Endometrium (tissue), 2 donors: ENCODE measurements around the gene TMSB10.
"Not testable (repeated sequence)": the region's sequence is repeated elsewhere in the genome, so short reads cannot be mapped to it uniquely, and the experiment has no call there.

ENCODE experiments used
- FAIRE-seq: peaks from 2 replicates; lab custom pipeline; 2012; peaks lifted over from hg19 to GRCh38; lab: Jason Lieb, UNC
- donor health status: control.
- donor health status: control.

The TMSB10 gene

DNA sequence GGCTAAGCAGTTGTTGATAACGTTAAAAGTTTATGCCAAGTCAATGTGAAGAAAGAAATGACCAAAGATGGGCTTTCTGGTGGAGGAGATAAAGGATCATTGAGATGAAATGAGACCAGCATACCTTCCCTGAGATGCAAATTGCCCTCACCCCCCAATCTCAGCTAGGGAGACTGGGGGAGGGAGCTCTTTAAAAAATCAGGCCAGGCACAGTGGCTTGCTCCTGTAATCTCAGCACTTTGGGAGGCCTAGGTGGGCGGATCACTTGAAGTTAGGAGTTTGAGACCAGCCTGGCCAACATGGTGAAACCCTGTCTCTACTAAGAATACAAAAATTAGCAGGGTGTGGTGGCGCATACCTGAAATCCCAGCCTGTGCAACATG is 34.6 kb downstream of the TMSB10 start:
- FAIRE-seq: no peak

DNA sequence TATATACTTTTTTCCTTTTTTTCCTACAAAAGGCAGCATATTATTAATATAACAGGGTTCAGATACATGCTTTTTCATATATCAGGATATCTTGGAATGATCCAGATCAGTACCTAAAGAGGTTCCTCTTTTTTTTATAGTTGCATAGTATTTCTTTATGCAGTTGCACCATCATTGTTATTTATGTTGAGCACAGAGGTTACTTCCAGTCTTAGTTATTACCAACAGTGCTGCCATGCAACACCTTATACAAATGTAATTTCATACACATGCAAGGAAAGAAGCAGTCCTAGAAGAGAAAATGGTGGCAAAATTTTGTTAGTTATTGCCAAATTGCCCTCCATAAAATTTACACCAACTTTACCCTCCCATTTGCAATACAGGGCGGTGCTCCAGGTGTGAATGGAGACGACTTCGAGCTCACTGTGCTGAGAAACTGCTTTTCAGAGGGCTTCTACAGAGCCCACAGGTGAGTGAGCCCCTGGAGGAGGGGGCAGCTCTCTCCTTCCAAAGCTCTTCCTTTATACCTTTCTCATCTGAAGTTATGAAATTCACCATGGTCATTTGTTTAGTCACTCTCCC is 35.5 kb downstream of the TMSB10 start:
- no peak for FAIRE-seq

DNA sequence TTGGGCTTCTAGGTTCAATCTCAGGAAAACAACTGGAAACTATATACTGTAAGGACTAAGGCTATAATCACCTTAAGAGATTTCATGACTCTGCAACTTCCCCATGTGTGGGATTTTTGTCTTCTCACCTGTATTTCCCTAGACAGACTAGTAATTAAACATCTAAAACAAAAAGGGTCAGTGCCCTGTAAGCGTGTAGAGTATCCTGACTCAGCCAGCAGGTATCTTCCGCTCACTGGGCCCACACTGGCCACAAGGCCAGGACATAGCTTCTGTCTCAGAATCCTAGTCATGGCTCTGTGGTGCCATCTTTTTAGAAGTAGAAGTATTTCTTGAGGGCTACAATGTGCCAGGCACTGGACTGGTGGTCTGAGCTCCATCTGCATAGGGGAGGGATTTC is 36.7 kb downstream of the TMSB10 start:
- no peak for FAIRE-seq

DNA sequence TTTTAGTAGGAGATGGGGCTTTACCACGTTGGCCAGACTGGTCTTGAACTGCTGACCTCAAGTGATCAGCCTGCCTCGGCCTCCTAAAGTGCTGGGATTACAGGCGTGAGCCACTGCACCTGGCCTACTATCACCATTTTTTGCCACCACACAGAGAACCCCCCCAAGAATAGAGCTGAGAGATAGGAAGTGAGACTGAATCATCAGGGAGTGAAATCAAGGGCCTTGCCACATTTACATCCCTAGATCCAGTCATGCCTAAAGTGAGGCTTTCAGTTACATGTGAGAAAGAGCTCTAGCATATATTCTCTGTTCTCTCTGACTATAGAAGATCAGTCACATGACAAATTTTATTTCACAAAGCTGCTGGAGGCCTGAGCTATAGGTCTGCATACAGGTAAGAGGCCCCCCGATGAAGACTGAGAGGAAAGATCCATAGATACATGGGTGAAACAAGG is 37.5 kb downstream of the TMSB10 start:
- FAIRE-seq: no peak

DNA sequence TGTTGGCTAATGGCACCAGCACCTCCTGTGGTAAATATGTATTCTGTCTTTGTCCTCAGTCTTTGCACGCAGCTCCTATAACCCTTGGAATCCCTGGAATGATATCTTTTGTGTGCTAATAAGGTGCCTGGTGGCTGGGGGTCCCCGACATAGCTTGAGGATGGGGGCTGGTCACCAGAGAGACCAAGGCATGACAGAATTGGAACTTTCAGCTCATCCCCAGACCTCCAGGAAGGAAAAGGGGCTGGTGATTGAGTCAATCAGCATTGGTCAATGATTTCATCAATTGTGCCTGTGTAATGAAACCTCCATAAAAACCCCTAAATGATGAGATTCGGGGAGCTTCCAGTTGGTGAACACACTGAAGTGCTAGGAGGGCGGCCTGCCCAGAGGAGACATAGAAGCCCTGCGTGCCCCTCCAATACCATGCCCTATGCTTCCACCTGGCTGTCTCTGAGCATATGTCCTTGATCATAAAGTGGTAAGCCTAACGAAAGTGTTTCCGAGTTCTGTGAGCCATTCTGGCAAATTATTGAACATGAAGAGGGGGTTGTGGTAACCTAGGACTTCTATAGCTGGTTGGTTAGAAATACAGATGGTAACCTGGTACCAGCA is 38.9 kb downstream of the TMSB10 start:
- no peak for FAIRE-seq

DNA sequence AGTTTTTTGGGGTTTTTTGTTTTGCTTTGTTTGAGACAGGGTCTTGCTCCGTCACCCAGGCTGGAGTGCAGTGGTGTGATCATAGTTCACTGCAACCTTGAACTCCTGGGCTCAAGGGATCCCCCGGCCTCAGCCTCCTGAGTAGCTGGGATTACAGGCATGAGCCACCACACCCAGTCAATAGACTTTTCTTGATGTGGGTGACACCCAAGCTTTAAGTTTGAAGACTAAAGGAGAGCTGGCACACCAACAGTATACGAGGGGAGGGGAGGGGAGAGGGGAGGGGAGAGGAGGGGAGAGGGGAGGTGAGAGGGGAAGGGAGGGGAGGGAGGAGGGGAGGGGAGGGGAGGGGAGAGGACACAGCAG is 40.4 kb downstream of the TMSB10 start:
- not testable (repeated sequence) for FAIRE-seq

DNA sequence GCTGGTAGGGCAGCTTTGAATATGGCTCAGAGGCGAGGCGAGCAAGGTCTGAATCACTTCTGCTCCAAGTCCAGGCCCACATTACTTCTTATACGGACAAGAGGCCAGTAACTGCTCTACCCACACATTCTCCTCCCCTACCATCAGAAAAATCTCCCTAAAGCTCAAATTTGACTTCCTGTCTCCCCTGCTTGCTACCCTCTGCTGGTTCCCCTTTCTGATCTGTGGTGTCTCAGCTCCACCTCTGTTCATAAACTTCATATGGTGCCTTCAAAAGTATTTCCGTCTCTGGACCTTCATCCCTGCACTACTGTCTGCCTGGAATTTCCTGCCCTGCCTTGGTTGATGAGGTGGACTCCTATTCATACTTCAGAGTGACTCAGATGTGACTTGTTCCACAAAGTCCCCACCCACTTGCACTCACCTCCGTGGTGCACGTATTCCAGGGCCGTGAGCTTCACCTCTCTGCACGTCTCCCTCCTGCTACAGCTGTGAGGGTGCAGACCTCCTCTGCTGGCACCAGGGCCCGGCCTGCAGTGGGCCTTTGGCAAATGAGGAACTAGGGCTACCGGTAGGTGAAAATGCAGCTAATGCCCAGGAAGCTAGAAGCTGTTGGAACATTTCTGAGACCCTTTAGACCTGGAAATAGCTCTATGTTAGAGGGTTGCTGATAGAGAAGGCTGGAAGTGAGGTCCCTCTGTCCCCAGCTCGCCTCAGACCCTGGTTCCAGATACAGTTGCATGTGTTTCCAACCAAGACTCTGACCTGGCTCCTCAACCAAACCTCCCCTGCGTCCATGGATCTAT is 41.0 kb downstream of the TMSB10 start:
- FAIRE-seq: no peak

DNA sequence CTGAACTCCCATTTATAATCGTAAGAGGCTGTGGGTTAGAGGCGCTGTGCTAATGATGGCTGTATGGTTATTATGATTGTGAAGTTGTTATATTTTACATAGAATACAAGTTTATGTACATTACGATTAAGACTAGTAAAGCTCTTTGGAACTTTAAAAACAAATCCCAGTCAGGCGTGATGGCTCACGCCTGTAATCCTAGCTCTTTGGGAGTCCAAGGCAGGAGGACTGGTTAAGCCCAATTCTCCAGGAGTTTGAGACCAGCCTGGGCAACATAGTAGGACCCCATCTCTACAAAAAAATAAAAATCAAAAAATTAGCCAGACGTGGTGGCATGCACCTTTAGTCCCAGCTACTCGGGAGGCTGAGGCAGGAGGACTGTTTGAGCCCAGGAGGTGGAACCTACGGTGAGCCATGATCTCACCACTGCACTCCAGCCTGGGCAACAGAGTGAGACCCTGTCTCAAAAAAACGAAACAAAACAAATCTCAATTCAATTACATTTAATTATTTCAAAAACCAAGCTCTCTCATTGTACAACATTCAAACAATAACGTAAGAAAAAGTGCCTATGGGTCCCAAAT is 41.6 kb downstream of the TMSB10 start:
- FAIRE-seq: no peak

DNA sequence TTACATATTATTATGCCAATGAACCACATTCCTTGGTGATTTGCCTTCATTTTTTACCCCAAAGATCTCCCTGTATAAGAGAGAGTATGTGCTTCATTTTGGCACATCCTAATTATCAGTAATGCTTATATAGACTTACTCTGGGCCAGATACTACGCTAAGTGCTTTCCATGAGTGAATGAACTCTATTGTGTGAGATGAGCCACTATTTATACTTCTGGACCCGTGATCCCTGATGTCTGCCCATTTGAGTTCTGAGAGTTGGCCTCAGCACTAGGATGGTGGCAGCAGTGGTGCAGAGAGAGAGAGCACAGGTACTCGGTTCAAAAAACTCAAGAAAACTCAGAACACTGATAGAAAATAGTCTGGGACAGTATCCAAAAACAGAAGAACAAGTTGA is 48.1 kb downstream of the TMSB10 start:
- no peak for FAIRE-seq

DNA sequence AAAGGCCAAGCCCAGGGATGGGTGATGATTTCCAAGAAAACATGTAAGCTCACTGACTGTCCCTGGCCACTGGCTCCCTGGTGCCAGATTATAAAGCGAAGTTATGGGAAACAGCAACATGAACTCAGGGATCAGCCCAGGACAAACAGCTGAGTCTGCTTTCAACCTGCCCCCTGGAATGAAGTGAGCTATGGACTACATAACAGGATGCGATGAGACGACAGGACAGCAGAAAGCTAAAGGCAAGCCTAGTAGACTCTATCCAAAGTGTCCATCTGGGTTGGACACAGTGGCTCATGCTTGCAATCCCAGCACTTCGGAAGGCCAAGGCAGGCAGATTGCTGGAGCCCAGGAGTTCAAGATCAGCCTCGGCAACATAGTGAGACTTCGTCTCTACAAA is 48.9 kb downstream of the TMSB10 start:
- no peak for FAIRE-seq
